Measurements from ENCODE around the gene SURF1.
"Not testable (repeated sequence)": the region's sequence is repeated elsewhere in the genome, so short reads cannot be mapped to it uniquely, and the experiment has no call there.

Gene SURF1

DNA sequence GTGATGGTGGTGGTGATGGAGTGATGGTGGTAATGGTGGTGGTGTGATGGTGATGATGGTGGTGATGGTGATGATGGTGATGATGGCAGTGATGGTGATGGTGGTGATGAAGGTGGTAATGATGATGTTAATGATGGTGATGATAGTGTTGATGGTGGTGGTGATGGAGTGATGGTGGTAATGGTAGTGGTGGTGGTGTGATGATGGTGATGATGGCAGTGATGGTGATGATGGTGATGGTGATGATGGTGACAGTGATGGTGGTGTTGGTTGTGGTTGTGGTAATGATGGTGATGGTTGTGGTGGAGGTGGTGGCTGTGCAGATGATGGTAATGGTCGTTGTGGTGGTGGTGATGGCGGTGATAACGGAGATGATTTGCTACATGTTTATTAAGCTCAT lies 27.2 kb upstream of the SURF1 start:
- no peak for DNase-seq

DNA sequence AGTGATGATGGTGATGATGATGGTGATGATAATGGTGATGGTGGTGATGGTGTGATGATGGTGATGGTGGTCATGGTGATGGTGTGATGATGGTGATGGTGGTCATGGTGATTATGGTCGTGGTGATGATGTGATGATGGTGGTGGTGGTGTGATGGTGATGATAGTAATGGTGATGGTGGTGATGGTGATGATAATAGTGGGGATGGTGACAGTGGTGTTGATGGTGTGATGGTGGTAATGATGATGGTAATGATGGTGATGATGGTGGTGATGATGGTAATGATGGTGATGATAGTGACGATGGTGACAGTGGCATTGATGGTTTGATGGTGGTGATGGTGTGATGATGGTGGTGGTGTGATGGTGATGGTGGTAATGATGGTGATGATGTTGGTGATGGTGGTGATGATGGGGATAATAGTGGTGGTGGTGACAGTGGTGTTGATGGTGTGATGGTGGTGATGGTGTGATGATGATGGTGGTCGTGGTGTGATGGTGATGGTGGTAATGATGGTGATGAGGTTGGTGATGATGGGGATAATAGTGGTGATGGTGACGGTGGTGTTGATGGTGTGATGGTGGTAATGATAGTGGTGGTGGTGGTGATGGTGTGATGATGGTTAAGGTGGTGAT lies 26.3 kb upstream of the SURF1 start:
- DNase-seq = no peak

DNA sequence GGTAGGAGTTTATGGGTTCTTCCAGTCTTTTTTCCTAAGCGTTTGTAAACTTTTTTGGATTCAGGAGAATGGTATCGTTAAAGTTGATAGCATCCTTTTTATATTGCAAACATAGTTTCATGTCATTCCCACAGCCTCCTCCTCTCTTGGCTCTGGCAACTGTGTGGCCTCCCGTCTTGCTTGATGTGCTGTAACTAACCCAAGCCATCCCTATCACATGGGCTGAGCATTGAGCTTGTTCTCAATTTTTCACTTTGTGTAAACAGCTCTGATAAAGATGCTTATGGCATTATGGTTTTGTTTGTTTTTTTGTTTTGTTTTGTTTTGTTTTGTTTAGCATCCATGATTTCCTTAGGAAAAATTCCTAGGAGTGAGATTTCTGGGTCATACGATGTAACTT lies 24.4 kb upstream of the SURF1 start:
- no peak for DNase-seq

DNA sequence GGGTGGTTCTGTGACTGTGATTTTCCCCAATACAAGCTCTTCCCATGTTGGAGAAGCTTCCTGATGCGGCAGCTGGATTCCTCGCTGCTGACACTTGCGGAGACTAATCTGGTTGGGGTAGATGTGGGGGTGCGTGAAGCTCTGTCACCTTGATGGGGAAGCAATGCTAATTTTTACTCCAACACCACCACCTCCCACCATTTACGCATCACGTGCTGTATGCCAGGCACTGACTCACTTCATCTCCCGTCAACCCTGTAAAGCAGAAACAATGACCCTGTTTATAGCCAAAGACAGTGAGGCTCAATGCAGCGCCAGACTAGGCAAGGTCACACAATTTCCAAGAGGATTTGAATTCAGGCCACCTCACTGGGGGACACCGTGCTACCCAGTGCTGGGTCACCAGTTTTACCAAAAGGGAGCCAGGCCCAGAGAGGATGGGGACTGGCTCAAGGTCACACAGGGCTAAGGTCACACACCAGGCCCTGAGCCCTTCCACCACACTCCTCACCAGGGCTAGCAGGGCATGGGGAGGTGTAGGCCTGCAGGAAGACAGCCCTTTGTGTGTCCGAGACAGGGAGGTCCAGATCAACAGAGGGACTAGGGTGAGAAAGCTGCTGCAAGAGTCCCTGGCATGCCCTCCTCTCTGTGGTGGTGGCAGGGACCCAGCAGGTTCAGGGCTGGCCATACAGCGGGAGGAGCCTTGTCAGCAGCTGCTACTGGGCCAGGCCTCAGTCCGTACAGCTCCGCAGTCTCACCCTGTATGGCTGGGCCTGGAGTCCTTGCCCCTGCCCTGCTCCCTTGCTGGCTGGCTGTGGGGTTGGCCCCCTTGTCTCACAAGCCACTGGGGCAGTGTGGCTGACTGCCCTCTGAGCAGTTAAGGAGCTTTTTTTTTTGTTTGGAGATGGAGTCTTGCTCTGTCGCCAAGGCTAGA lies 23.1 kb upstream of the SURF1 start:
- no peak for DNase-seq

- no peak for DNase-seq
These were observed 22.2 kb upstream of the SURF1 start for GRCh38 chr9:133378408-133378962.

- DNase-seq = peak; percentile 57
These were observed 21.5 kb upstream of the SURF1 start for GRCh38 chr9:133377721-133378216.

DNA sequence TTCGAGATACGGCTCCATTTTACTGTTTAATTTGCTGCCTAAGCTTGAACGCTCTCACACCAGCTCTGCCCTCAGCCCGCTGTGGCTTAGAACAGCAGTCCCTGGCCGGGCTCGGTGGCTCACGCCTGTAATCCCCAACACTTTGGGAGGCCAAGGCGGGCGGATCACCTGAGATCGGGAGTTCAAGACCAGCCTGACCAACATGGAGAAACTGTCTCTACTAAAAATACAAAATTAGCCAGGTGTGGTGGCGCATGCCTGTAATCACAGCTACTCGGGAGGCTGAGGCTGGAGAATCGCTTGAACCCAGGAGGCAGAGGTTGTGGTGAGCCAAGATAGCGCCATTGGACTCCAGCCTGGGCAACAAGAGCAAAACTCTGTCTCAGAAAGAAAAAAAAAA lies 21.0 kb upstream of the SURF1 start:
- not testable (repeated sequence) for DNase-seq

- peak; percentile 97 for DNase-seq
These were observed 19.7 kb upstream of the SURF1 start, which contains the start of the genes STKLD1 and SURF4 for GRCh38 chr9:133375724-133376654. STKLD1 (plus strand) TSS chr9:133376366; CDS start chr9:133376474, 108 bp downstream. SURF4 (minus strand) TSS chr9:133376060; CDS start chr9:133375969, 91 bp downstream.

DNA sequence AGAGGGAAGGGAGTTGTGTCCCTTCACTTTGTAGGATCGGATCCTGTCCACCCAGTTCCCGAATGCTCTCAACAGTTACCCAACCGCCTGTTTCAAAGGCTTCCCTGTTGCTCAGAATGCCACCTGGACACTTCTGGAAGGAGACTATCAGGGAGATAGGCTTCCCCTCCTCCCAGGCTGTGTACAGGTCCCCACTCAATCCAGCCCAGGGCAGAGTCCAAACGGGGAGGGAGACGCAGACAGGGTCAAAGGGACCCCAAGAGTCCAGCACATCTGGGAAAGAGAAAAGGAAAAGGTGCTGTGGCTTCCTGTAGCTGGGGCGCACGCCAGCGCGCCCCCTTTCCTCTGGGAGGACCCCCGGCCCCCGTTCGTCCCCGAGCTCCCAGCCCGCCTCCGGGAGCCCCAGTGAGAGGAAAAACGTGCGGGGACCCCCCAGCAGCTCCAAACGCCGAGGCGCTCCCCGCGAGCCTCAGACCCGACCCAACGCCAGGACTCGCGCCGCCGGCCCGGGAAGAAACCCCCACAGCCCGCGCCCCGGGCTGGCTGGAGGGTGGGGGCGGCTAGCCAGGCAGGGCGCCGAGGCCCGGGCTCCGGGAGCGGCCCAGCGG lies 18.9 kb upstream of the SURF1 start:
- peak; percentile 39 for DNase-seq

- peak; percentile 59 for DNase-seq
These were observed 18.4 kb upstream of the SURF1 start for GRCh38 chr9:133374612-133375115.

GRCh38 chr9:133372144-133372543 lies 15.9 kb upstream of the SURF1 start:
- no peak for DNase-seq

- no peak for DNase-seq
These were observed 15.0 kb upstream of the SURF1 start for GRCh38 chr9:133371261-133371711.

DNA sequence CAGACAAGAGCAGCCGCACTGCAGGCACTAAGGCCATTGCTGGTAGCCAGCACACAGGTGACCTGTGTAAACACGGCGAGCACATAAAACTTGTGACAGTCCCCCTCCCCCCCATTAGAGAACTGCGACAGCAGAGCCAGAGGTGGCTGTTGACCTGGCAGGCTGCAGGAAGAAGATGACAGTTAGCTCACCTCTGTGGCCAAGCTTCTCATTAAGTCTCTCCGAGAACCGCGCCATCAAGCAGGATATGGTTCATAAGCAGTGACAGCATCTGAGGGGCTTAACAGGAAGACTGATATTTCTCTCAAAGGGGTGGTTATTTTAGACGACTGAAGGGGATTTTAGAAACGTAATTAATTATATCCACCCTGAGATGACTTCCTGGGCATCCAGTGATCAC lies 14.4 kb upstream of the SURF1 start:
- DNase-seq = no peak

DNA sequence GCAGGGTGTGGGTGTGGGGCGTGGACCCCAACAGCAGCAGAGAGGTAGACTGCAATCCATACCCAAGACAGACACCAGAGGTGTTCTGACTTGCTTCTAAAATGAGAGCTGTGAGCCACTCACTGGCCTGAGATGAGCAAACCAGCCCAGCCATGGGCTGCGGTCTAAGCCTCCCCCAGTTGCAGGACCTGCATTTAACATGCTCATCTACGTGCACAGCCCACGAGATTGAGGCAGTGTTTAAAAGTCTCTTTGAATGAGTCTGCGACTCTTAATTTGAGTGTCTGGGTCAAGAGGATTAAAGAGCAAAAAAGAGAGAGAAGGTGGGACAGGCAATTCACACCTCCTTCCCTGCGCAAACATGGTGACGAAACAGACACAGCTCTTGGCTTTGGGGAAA lies 13.6 kb upstream of the SURF1 start:
- no peak for DNase-seq

GRCh38 chr9:133369422-133369821 lies 13.1 kb upstream of the SURF1 start:
- DNase-seq = no peak

GRCh38 chr9:133368249-133368881 lies 12.1 kb upstream of the SURF1 start:
- DNase-seq = no peak

DNA sequence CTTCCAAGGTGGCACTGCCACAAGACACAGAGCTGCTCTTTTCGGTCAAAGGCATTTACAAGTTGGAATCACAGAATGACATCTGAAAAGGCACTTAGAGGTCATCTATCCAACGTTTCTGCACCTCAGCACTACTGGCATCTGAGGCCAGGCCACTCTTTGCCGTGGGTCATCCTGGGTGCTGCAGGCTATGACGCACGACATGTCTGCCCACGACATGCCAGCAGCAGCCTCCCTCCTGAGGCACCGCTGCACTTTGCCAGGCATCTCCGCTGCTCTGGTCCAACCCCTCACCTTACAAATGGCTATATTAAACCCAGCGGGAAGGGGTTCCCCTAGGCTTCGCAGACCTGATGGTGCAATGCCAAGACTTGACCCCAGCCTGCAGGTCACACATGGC lies 11.5 kb upstream of the SURF1 start:
- no peak for DNase-seq

- DNase-seq = no peak
These were observed 10.9 kb upstream of the SURF1 start for GRCh38 chr9:133367221-133367620.

GRCh38 chr9:133366435-133366834 lies 10.1 kb upstream of the SURF1 start:
- no peak for DNase-seq

- DNase-seq = no peak
These were observed 6.2 kb upstream of the SURF1 start for GRCh38 chr9:133362359-133363044.
